GM19452 (cell line): ENCODE measurements around the gene GPC6.
"Not testable (repeated sequence)": the region's sequence is repeated elsewhere in the genome, so short reads cannot be mapped to it uniquely, and the experiment has no call there.

ENCODE experiments used
- ATAC-seq: cut with Tn5 transposase; IDR thresholded peaks from one replicate; pipeline ENCODE4 v1.9.1; 2021; ENCODE audit not compliant: unreplicated experiment

The GPC6 gene

DNA sequence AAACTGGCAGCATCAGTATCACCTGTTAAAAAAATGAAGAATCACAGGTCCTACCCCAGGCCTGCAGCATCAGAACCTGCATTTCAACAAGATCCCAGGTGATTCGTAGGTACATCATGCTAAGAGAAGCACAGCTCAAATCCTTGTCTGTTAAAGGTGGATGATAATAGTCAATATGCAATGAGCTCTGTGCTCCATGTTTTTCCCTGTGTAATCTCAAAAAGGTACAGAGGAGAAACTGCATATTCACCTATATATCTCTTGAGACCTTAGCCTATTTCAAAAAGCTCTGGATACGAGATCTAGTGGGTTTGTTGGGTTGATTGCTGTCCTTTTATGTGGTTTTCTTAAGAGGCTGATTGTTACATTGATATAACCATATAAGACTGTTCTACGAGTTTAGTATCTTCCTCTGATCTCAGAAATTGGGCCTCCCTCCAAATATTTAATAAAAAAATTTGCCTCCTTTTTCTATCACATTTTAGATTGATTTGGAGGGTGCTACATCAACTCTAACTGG, 1104.0 kb downstream of the GPC6 start:
- ATAC-seq: no peak

GRCh38 chr13:94331281-94331680, 1104.7 kb downstream of the GPC6 start:
- ATAC-seq: no peak

DNA sequence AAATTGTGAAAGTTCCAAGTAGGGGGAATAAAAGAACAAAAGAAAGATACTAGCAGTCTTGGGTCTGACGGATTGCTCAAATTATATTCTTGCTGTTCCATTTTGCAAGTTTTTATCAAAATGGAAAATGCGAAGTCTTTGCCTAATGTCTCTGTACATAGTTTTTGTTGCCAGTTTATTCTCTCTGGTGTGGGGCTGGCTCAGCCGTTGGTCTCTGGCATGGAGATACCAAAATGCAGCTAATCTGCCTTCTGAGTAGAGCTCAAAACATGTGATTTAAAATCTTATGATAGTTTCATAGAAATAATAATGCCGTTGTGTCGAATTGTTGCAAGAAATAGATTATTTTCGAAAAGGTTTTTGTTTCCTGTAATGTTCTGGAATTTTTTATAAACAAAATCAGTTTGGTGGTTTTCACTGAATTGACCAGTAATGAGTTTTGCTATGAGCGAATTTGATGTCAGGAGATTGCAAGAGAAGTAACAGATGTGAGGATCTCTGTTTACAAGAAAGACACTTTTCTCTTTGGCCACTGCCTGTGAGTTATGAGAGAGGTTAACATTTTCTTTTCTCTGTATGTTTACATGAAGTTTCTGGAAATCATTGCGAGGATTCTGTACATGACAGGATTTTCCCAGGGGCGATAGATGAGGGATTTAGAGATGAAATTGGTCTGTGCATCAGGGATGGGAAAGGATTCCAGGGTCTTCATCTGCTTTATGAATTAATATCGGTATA, 1105.9 kb downstream of the GPC6 start:
- no peak for ATAC-seq

DNA sequence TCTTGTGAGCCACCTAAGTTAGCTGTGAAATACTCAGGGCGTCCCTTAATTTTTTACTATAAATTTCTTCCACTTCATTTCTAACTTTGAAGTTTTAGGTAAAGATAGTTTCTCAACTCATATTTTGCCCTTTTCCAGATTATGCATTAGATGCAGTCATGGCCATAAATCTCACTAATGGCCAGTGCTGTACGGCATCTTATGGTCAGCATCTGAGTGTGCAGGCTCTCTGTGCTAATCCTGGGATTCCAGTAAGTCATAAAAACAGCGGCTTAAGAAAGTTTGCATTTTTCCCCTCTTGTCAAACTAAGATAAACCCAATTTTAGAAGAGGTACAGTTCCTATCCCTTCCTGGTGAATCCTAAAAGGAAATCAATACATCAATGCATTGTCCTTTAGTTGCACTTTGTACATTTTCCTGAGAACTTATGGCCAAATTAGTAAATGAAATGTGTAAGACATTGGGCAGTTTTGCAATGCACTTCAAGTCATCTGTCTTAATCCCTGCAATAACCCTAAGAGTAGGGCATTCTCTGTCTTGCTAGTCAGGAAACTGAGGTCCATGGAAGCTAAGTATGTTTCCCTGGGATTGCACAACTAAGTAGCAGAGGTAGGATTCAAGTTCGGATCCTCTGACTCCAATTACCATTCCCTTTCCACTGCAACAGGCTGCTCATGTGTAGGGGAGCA, 1106.7 kb downstream of the GPC6 start:
- no peak for ATAC-seq

DNA sequence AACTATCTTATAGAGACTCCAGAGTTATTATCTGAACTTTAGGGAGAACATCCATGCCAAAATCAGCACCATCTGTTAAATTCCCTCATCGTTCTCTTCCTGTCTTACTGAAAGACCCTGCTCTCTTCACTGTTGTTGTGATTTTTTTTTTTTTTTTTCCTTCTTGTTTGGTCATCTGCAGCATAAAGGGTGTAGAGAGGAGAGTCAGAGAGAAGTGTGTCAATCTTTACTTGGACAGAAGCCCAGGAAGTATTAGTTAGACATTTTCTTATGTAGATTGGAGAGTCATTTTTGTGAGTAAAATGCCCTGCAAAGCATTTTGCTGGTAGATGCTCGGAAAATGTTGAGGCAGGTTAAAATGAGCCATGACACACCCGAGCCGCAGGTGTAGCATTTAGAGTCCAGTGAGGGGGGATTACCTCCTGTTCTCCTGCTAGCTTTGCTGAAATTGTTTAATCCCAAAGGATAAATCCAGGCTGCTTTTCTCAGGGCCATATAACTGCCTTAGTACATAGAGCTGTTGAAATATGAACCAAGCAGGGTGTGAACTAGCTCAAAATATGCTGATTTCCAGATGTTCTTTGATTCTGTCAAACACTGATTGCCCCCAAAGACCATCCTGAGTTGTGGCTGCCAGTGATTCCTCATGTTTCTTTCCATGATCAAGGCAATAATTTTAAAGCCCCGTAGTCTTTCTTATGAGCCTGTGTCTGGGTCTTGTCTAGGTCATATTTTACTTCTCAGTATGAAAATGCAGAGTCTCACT, 1109.3 kb downstream of the GPC6 start:
- no peak for ATAC-seq

DNA sequence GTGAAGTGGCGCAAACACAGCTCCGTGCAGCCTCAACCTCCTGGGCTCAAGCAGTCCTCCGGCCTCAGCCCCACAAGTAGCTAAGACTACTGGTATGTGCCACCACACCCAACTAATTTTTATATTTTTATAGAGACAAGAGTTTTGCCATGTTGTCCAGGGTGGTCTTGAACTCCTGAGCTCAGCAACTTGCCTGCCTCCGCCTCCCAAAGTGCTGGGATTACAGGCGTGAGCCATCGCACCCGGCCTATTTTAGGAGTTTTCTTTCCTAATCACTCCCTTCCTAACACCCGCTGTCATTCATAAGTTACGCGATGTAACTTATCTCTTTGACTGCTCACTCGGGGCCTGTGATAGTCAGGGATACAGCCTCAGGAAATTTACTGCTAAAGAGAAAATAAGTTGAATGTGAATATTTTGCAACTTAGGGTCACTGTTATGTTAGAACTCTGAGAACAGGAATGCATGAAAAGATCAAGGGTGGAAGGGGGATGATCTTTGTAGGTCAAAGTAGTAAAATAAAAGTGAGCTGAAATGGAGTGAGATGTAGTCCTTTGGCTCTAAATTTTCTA, 1112.6 kb downstream of the GPC6 start:
- no peak for ATAC-seq

- ATAC-seq: no peak
These were observed 1116.0 kb downstream of the GPC6 start for GRCh38 chr13:94342436-94343242.

- no peak for ATAC-seq
These were observed 1116.6 kb downstream of the GPC6 start for GRCh38 chr13:94343243-94343585.

DNA sequence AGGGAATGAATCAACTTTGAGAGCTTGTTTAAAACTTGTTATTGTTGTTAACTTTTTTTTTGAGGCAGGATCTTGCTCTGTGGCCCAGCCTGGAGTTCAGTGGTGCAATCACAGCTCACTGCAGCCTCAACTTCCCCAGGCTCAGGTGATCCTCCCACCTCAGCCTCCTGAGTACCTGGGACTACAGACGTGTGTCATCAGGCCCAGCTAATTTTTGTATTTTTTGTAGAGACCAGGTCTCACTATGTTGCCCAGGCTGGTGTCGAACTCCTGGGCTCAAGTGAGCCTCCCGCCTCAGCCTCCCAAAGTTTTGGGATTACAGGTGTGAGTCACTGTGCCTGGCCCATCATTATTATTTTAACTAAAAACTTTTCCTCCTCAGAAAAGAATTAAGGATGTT, 1117.1 kb downstream of the GPC6 start:
- ATAC-seq: not testable (repeated sequence)

DNA sequence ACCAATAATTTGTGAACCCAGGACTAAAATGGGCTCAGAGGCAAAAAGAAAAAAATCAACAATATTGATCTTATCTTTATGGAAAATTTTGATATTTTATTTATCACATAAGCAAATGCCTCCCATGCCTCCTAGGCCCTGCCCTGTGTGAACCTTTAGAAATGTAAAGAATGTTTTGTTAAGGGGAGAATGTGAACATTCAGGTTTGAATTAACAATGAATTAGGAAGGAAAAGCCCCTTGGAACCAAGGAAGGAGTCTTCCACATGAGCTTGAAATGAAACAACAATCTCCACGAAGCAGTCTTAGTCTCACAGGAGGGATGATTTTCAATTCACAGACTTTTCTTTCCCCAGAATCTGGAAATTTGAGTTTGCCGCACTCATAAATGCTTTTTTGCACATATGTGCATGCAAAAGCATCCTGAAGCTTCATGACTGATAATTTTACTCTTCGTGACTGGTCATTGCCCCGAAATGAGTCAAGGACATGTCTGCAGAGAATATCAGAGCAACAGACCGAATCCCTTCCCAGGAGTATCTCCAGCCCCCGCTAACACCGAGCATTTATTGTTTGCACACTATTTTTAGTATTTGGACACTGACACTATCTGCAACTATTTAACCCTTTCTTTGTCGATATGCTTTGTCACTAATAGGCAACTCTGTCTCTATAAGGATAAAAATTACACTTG, 1117.7 kb downstream of the GPC6 start:
- no peak for ATAC-seq

GRCh38 chr13:94345374-94346195, 1119.0 kb downstream of the GPC6 start:
- no peak for ATAC-seq

- ATAC-seq: no peak
These were observed 1119.8 kb downstream of the GPC6 start for GRCh38 chr13:94346261-94347019.

- ATAC-seq: no peak
These were observed 1124.8 kb downstream of the GPC6 start for GRCh38 chr13:94351292-94351990.

- ATAC-seq: no peak
These were observed 1125.5 kb downstream of the GPC6 start for GRCh38 chr13:94352057-94352456.

DNA sequence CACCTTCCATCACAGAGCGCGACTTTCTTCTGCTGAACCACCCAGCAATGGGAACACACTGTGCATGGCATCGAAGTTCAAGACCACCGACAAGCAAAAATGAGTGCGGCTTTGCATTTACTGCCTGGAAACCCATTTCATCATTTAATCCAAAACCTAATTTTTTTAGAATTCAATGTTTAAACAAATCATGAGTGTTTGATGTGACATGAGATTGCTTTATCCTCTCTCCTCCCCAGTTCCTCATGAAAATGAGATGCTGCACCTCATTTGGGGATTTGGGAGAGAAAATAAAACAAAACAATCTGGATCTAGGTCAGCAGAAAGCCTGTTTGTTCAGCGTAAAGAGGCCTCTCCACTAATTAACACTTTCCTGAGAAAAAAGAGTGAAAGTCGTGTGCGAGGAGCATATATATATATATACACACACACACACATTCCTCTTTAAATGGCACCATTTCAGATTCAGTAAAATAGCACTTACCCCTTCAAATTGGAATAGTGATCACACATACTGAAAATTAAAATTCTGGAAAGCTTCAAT, 1126.6 kb downstream of the GPC6 start:
- no peak for ATAC-seq

DNA sequence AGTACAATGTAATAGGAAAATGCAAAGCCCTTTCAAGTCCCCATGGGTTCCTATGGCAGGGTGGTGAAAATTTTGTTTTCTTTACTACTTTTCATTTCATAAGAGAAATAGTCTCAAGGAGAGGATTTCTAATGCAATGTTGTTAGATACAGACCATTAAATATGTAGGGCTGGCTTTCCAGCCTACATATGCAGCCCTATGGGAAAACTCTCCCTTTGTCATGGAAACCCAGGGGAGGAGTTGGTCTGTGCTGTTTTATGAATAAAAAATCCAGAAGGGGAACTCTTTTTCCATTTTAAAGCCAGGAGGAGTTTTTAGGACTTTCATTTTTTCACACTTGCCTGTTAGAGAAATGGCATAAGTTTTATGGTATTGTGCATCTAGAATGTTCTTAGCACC, 1133.3 kb downstream of the GPC6 start:
- no peak for ATAC-seq

GRCh38 chr13:94362411-94362909, 1135.9 kb downstream of the GPC6 start:
- ATAC-seq: peak; percentile 98
